Fibroblast of the aortic adventitia (primary cell): ENCODE data around the gene EDIL3. TPM values are rescaled to one million over a fixed set of nuclear protein-coding genes. Genes with fewer than 3 reads are reported as not detected.

Experiments used
- DNase-seq: peaks from one replicate; pipeline ENCODE4 v3.0.0-alpha.2; 2010; ENCODE audit warnings: low read depth
- H3K4me3 ChIP-seq: 2 replicates; pipeline ENCODE4 v1.5.1; 2011; ENCODE audit warnings: low read depth, mild to moderate bottlenecking, control low read depth, low read length, moderate library complexity
- CTCF ChIP-seq: IDR thresholded peaks from 2 replicates; pipeline ENCODE4 v1.5.1; 2011; ENCODE audit warnings: mild to moderate bottlenecking, low read length, control low read depth, inconsistent platforms; ENCODE audit not compliant: insufficient read depth
- total RNA-seq: library from RNA; depleted of rRNA; stranded (reverse); fragments of >200 nt; gene quantifications from 2 replicates; pipeline ENCODE4 v1.2.3, GENCODE V29; 2012; ENCODE audit warnings: low replicate concordance

The EDIL3 gene
- total RNA-seq, 1 donor = 248 TPM

GRCh38 chr5:84260140-84260539 lies 124.5 kb downstream of the EDIL3 start:
- TF ChIP-seq CTCF = no peak
- no peak for DNase-seq
- no peak overlapping the region for H3K4me3 ChIP-seq

GRCh38 chr5:84259283-84260045 lies 125.2 kb downstream of the EDIL3 start:
- no peak for DNase-seq
- no peak overlapping the region for H3K4me3 ChIP-seq
- TF ChIP-seq CTCF = no peak

- TF ChIP-seq CTCF = no peak
- DNase-seq = no peak
- no peak overlapping the region for H3K4me3 ChIP-seq
These were observed 127.6 kb downstream of the EDIL3 start for GRCh38 chr5:84257061-84257460.

- no peak overlapping the region for H3K4me3 ChIP-seq
- peak; percentile 56 for TF ChIP-seq CTCF
- peak; percentile 76 for DNase-seq
These were observed 129.4 kb downstream of the EDIL3 start for GRCh38 chr5:84255315-84255714.

GRCh38 chr5:84253946-84254345 lies 130.7 kb downstream of the EDIL3 start:
- TF ChIP-seq CTCF = no peak
- DNase-seq = no peak
- no peak overlapping the region for H3K4me3 ChIP-seq

- no peak for DNase-seq
- TF ChIP-seq CTCF = no peak
- no peak overlapping the region for H3K4me3 ChIP-seq
These were observed 133.2 kb downstream of the EDIL3 start for GRCh38 chr5:84251503-84251902.

- no peak for TF ChIP-seq CTCF
- H3K4me3 ChIP-seq = no peak overlapping the region
- peak; percentile 51 for DNase-seq
These were observed 134.6 kb downstream of the EDIL3 start for GRCh38 chr5:84249918-84250630.
